Measurements from ENCODE around the gene DENND5A. TPM values are rescaled to one million over a fixed set of nuclear protein-coding genes. Genes with fewer than 3 reads are reported as not detected.

DENND5A gene
- total and polyA plus RNA-seq, 9 of the 15 experiments (the other 6 are each of a cell fraction or from before 2014, with no cell fraction given), result 11.7 to 130 (median 46.3) TPM

DNA sequence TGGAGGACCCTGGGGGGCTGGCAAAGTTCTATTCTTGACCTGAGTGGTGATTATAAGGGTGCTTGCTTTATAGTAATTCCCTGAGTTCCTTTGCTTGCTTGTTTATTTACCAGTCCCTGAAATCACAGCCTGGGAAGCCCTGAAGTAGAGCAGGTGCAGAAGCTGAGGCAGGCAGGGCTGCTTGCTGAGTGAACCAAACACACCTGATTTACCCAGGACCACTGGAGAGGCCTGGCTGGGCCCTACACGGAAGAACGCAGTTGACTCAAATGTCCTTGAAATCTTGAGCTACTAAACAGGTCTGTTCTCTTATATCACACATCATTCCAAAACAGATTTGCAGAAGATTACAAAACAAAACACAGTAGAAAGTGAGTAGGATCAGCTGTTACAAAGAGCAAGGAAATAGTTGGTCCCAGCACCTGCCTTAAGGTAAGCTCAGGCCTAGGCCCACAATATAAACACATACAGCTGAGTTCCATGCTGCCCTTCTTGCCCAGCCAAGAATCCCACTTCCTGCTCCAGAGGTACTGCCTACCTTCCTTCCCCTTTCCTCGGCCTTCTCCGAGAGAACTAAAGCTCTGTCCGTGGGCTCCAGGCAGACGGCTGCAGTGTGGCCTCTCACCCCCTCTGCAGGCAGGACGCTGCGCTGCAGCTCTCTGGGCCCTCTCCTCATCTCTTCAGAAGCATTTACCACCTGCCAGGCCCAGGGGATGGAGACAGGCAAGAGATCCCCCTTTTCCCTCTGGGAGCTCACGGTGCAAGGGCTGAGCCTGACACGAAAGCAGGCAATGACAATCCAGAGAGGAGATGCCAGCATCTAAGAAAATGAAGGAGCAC lies 127.6 kb downstream of the DENND5A start:
- Histone ChIP-seq H3K9me3 (replicated peaks; ENCODE audit: control insufficient read depth, insufficient read depth, low read depth, low read length) (no peaks in the 10 kb centered on the region), H3K4me1 (replicated peaks in 1 of 2; ENCODE audit: control insufficient read depth in 2 of 2, insufficient read depth in 2 of 2, low read length in 2 of 2) (no peaks in the 10 kb centered on the region), H3K79me2 (ENCODE audit: control insufficient read depth, insufficient read depth, low read length) (no peaks in the 10 kb centered on the region), H3K27me3 (ENCODE audit: control insufficient read depth in 2 of 2, insufficient read depth in 2 of 2, low read length in 2 of 2) (no peaks in the 10 kb centered on the region), H3K4me3 (no peak overlapping the region), H3K4me2 (ENCODE audit: insufficient read depth, low read length) (no peak overlapping the region), H3K9me1 (ENCODE audit: control insufficient read depth, insufficient read depth, low read length) (no peaks in the 10 kb centered on the region), H2AFZ (ENCODE audit: low read depth, low read length) (no peak overlapping the region), H3K9ac (ENCODE audit: insufficient read depth in 1 of 2, low read depth in 2 of 2, low read length in 2 of 2) (no peak overlapping the region), H4K20me1 (replicated peaks; ENCODE audit: control insufficient read depth, insufficient read depth, low read length) (no peaks in the 10 kb centered on the region), H3K36me3 (ENCODE audit: control insufficient read depth, insufficient read depth, low read length) (peaks cover 47% of the 10 kb centered on the region), H3K27ac (ENCODE audit: extremely low read depth, low read depth, low read length) (no peak overlapping the region)
- ATAC-seq (peak; percentile 99), FAIRE-seq (peak; percentile 96), DNase-seq (ENCODE audit: extremely low read depth in 1 of 4, low spot score in 3 of 4) (peak; percentile 74 to 79 (median 76))
- intact Hi-C loops (cut with micrococcal nuclease) (loop anchor here (2.0 to 5.0 kb wide), 3 partner anchors 123 to 225 kb away; partner anchors contain the start of gene AKIP1), in situ Hi-C loops (cut with MboI) (loop anchor here (10.0 kb wide), 1 partner anchor 123 kb away; no protein-coding TSS in a partner anchor)
- 20% methylated on average over 10 of the region's 10 CpGs for WGBS (ENCODE audit: insufficient coverage, low coverage, missing lambda C conversion rate)
- ChIA-PET CTCF (ENCODE audit: low intra/inter-chr PET ratio) (interaction anchor here (0.6 to 2.5 kb wide), 4 partner anchors 11 to 702 kb away, joined by 3 to 10 read pairs (median 4); no protein-coding TSS in a partner anchor), POLR2A (interaction anchor here (0.6 to 1.3 kb wide), 10 partner anchors 8 to 450 kb away, joined by 3 to 5 read pairs (median 3); partner anchors contain the start of gene ZNF143)
- no TSS peak for BruUV-seq (replicated peaks)
- TF ChIP-seq, protein P1, sequence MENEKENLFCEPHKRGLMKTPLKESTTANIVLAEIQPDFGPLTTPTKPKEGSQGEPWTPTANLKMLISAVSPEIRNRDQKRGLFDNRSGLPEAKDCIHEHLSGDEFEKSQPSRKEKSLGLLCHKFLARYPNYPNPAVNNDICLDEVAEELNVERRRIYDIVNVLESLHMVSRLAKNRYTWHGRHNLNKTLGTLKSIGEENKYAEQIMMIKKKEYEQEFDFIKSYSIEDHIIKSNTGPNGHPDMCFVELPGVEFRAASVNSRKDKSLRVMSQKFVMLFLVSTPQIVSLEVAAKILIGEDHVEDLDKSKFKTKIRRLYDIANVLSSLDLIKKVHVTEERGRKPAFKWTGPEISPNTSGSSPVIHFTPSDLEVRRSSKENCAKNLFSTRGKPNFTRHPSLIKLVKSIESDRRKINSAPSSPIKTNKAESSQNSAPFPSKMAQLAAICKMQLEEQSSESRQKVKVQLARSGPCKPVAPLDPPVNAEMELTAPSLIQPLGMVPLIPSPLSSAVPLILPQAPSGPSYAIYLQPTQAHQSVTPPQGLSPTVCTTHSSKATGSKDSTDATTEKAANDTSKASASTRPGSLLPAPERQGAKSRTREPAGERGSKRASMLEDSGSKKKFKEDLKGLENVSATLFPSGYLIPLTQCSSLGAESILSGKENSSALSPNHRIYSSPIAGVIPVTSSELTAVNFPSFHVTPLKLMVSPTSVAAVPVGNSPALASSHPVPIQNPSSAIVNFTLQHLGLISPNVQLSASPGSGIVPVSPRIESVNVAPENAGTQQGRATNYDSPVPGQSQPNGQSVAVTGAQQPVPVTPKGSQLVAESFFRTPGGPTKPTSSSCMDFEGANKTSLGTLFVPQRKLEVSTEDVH (IDR thresholded peaks at IDR 0.05; ENCODE audit: low read depth, partially characterized antibody), result peak; percentile 47
- TF ChIP-seq SMC3 (conservative IDR thresholded peaks at IDR 0.05; ENCODE audit: insufficient read depth, low read depth, low read length), result peak; percentile 85
- TF ChIP-seq MXI1 (IDR thresholded peaks at IDR 0.05; ENCODE audit: low read depth, low read length), result no peak
- no peak for TF ChIP-seq RBM14 (IDR thresholded peaks at IDR 0.05; ENCODE audit: borderline replicate concordance, insufficient read depth, low read depth, low read length)
- TF ChIP-seq YBX1 (IDR thresholded peaks at IDR 0.05), result no peak
- TF ChIP-seq CBX3 (IDR thresholded peaks at IDR 0.05; ENCODE audit: borderline replicate concordance in 1 of 2, low read length in 2 of 2), result no peak
- no peak for TF ChIP-seq SRSF3 (IDR thresholded peaks at IDR 0.05; ENCODE audit: insufficient read depth, low read length)
- TF ChIP-seq, protein P2, sequence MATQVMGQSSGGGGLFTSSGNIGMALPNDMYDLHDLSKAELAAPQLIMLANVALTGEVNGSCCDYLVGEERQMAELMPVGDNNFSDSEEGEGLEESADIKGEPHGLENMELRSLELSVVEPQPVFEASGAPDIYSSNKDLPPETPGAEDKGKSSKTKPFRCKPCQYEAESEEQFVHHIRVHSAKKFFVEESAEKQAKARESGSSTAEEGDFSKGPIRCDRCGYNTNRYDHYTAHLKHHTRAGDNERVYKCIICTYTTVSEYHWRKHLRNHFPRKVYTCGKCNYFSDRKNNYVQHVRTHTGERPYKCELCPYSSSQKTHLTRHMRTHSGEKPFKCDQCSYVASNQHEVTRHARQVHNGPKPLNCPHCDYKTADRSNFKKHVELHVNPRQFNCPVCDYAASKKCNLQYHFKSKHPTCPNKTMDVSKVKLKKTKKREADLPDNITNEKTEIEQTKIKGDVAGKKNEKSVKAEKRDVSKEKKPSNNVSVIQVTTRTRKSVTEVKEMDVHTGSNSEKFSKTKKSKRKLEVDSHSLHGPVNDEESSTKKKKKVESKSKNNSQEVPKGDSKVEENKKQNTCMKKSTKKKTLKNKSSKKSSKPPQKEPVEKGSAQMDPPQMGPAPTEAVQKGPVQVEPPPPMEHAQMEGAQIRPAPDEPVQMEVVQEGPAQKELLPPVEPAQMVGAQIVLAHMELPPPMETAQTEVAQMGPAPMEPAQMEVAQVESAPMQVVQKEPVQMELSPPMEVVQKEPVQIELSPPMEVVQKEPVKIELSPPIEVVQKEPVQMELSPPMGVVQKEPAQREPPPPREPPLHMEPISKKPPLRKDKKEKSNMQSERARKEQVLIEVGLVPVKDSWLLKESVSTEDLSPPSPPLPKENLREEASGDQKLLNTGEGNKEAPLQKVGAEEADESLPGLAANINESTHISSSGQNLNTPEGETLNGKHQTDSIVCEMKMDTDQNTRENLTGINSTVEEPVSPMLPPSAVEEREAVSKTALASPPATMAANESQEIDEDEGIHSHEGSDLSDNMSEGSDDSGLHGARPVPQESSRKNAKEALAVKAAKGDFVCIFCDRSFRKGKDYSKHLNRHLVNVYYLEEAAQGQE (IDR thresholded peaks at IDR 0.05; ENCODE audit: borderline replicate concordance), result peak; percentile 76
- TF ChIP-seq, protein P2 (CRISPR knock-in tag; IDR thresholded peaks at IDR 0.05; ENCODE audit: low read depth), result no peak
- peak; percentile 19; the same call in 1 of the 2 replicates for TF ChIP-seq CTBP1 (IDR thresholded peaks at IDR 0.05; ENCODE audit: borderline replicate concordance)
